Body of pancreas (tissue), 4 donors: Measurements from ENCODE around the gene COL21A1.

Experiments used
- POLR2A ChIP-seq, 3 donors: fragments of 450-650 bp; IDR thresholded peaks; one replicate each; pipeline ENCODE4 v1.6.1; 2016; ENCODE audit warnings: antibody characterized with exemption in 3 of 3, mild to moderate bottlenecking in 2 of 3
- TF ChIP-seq, protein P1 (sequence below), 7 experiments: fragments of 450-650 bp in 4 of 7; fragments of 200-600 bp in 3 of 7; sonication (generic) in 3 of 7; IDR thresholded peaks; one replicate each; pipeline ENCODE4 v1.5.1; 2016 to 2019; ENCODE audit warnings: antibody characterized with exemption in 7 of 7

- TF ChIP-seq, protein P1, sequence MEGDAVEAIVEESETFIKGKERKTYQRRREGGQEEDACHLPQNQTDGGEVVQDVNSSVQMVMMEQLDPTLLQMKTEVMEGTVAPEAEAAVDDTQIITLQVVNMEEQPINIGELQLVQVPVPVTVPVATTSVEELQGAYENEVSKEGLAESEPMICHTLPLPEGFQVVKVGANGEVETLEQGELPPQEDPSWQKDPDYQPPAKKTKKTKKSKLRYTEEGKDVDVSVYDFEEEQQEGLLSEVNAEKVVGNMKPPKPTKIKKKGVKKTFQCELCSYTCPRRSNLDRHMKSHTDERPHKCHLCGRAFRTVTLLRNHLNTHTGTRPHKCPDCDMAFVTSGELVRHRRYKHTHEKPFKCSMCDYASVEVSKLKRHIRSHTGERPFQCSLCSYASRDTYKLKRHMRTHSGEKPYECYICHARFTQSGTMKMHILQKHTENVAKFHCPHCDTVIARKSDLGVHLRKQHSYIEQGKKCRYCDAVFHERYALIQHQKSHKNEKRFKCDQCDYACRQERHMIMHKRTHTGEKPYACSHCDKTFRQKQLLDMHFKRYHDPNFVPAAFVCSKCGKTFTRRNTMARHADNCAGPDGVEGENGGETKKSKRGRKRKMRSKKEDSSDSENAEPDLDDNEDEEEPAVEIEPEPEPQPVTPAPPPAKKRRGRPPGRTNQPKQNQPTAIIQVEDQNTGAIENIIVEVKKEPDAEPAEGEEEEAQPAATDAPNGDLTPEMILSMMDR (IDR thresholded peaks at IDR 0.05) = no peak
- no peak for TF ChIP-seq POLR2A (IDR thresholded peaks at IDR 0.05)
Measured at GRCh38 chr6:56247654-56248122, 308 bp upstream of the COL21A1 start.
